ENCODE measurements around the gene GMPS. TPM values are rescaled to one million over a fixed set of nuclear protein-coding genes. Genes with fewer than 3 reads are reported as not detected.

GMPS gene
- total and polyA plus RNA-seq, 2 of the 8 experiments (the other 6 are each of a cell fraction or from before 2014, with no cell fraction given), result 57.7 to 175 TPM

DNA sequence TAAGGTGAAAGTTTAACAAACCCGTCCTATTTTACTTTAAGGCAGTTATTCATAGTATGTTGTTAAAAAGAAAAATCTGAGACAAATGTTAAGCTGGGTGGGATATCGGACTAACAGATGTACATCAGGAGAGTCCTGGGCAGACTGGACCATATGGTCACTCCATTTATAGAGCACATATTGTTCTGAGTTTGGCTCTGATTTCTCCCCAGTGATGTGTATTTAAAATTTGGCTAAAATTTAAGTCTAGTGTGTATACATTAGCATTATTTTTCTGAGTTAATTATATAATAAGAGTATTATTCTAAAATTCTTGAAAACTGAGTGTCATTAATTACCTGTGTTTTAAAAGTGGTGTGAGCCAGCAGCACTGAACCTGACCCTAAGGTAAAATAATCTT, 6.1 kb downstream of the GMPS start (continued):
- TF ChIP-seq CHD7 (IDR thresholded peaks at IDR 0.05; ENCODE audit: insufficient replicate concordance, low read length) (no peak), TAF1 (IDR thresholded peaks at IDR 0.05; ENCODE audit: low read depth, low read length) (no peak), KDM1A (IDR thresholded peaks at IDR 0.05; ENCODE audit: borderline replicate concordance, low read length) (no peak), CHD2 (IDR thresholded peaks at IDR 0.05; ENCODE audit: low read length) (no peak), GABPA (IDR thresholded peaks at IDR 0.05; ENCODE audit: borderline replicate concordance, insufficient read depth, low read length) (no peak)

All from H1 (cell line).